Progenitor cell of endocrine pancreas (in vitro differentiated cells): Measurements from ENCODE around the gene KCNMA1. TPM values are rescaled to one million over a fixed set of nuclear protein-coding genes. Genes with fewer than 3 reads are reported as not detected.

Experiments used
- DNase-seq: peaks from one replicate; pipeline ENCODE4 v3.0.0; 2021; ENCODE audit warnings: low spot score; ENCODE audit not compliant: unreplicated experiment
- H3K27ac Mint-ChIP-seq: 2 replicates; pipeline ENCODE4 v1.8.0; 2021; ENCODE audit warnings: mild to moderate bottlenecking, moderate library complexity, mixed read lengths
- H3K27me3 Mint-ChIP-seq: 2 replicates; pipeline ENCODE4 v1.8.0; 2021; ENCODE audit warnings: mixed read lengths
- H3K36me3 Mint-ChIP-seq: 2 replicates; pipeline ENCODE4 v1.8.0; 2022; ENCODE audit warnings: mixed read lengths; ENCODE audit not compliant: insufficient read depth
- H3K4me1 Mint-ChIP-seq: 2 replicates; pipeline ENCODE4 v1.8.0; 2021; ENCODE audit warnings: low read depth, mixed read lengths
- H3K4me3 Mint-ChIP-seq: 2 replicates; pipeline ENCODE4 v1.8.0; 2021; ENCODE audit warnings: low read depth, mild to moderate bottlenecking, moderate library complexity, mixed read lengths
- H3K9me3 Mint-ChIP-seq: 2 replicates; pipeline ENCODE4 v1.8.0; 2021; ENCODE audit warnings: low read depth, mixed read lengths
- total RNA-seq: library from RNA; stranded (reverse); gene quantifications from 2 replicates; pipeline ENCODE4 v1.2.1, GENCODE V29; 2021
- TF ChIP-seq, protein P1 (sequence below): fragments of 200-600 bp; sonication (generic); IDR thresholded peaks from one replicate; pipeline ENCODE4 v1.5.0; 2021; ENCODE audit warnings: antibody characterized with exemption, mild to moderate bottlenecking; ENCODE audit not compliant: unreplicated experiment

Gene KCNMA1
- total RNA-seq, 1 donor from 2014 or later, result 5.8 TPM

GRCh38 chr10:76937181-76937600, 700.4 kb downstream of the KCNMA1 start:
- H3K27me3 Mint-ChIP-seq, result peaks cover 11% of the 10 kb centered on the region
- no peaks in the 10 kb centered on the region for H3K36me3 Mint-ChIP-seq
- no peaks in the 10 kb centered on the region for H3K9me3 Mint-ChIP-seq
- TF ChIP-seq, protein P1, sequence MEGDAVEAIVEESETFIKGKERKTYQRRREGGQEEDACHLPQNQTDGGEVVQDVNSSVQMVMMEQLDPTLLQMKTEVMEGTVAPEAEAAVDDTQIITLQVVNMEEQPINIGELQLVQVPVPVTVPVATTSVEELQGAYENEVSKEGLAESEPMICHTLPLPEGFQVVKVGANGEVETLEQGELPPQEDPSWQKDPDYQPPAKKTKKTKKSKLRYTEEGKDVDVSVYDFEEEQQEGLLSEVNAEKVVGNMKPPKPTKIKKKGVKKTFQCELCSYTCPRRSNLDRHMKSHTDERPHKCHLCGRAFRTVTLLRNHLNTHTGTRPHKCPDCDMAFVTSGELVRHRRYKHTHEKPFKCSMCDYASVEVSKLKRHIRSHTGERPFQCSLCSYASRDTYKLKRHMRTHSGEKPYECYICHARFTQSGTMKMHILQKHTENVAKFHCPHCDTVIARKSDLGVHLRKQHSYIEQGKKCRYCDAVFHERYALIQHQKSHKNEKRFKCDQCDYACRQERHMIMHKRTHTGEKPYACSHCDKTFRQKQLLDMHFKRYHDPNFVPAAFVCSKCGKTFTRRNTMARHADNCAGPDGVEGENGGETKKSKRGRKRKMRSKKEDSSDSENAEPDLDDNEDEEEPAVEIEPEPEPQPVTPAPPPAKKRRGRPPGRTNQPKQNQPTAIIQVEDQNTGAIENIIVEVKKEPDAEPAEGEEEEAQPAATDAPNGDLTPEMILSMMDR, result no peak
- H3K4me1 Mint-ChIP-seq, result peaks cover 7% of the 10 kb centered on the region
- no peak overlapping the region for H3K27ac Mint-ChIP-seq
- no peak overlapping the region for H3K4me3 Mint-ChIP-seq
- no peak for DNase-seq

GRCh38 chr10:76935941-76936613, 701.5 kb downstream of the KCNMA1 start:
- TF ChIP-seq, protein P1, result no peak
- no peak for DNase-seq
- H3K36me3 Mint-ChIP-seq, result no peaks in the 10 kb centered on the region
- H3K27me3 Mint-ChIP-seq, result peaks cover 11% of the 10 kb centered on the region
- no peaks in the 10 kb centered on the region for H3K9me3 Mint-ChIP-seq
- H3K4me1 Mint-ChIP-seq, result peaks cover 7% of the 10 kb centered on the region
- no peak overlapping the region for H3K27ac Mint-ChIP-seq
- no peak overlapping the region for H3K4me3 Mint-ChIP-seq

DNA sequence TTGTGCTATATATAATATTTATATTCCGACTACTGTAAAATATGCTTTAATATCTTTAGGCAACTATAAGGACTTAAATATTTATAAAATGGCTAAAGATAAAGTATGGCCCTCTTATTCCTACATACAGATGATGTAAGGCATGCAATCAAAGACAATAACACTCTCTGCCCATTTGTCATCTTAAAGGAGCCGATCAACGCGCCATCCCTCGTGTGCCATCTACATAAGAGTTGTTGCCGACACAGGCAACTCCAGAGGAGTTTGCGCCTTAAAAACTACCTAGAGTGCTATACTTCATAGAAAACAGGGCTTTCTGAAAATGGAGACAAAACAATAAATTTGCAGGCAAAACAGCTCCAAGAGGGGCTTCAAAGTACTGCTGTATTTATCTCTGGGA, 709.0 kb downstream of the KCNMA1 start:
- DNase-seq, result no peak
- TF ChIP-seq, protein P1, result no peak
- H3K36me3 Mint-ChIP-seq, result peaks cover 1% of the 10 kb centered on the region
- no peaks in the 10 kb centered on the region for H3K27me3 Mint-ChIP-seq
- H3K27ac Mint-ChIP-seq, result no peak overlapping the region
- H3K4me3 Mint-ChIP-seq, result no peak overlapping the region
- no peaks in the 10 kb centered on the region for H3K4me1 Mint-ChIP-seq
- peaks cover 5% of the 10 kb centered on the region for H3K9me3 Mint-ChIP-seq

- Mint-ChIP-seq H3K4me1 (peaks cover 4% of the 10 kb centered on the region), H3K9me3 (peaks cover 5% of the 10 kb centered on the region), H3K4me3 (no peak overlapping the region), H3K27me3 (no peaks in the 10 kb centered on the region), H3K27ac (no peak overlapping the region), H3K36me3 (peaks cover 1% of the 10 kb centered on the region)
- TF ChIP-seq, protein P1, result no peak
- DNase-seq, result no peak
These were observed 711.8 kb downstream of the KCNMA1 start for GRCh38 chr10:76925636-76926405.

DNA sequence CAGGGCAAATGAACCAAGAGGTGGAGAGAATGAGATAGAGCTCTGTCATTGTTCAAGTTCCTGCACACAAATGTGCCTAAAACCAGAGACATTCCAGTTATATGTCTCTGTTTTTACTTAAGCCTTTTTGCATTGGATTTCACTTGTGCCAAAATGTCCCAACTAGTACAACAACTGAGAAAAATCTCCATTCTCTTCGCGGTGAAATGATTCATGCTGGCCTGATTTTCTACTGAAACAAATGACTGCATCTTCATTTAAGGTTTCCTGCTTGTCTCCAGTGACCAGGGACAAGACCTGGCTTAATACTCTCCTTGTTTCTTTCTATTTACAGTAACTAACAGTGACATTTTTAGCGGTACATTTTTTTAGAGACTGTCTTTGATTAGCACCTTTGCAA, 714.9 kb downstream of the KCNMA1 start:
- TF ChIP-seq, protein P1, result no peak
- H3K9me3 Mint-ChIP-seq, result no peaks in the 10 kb centered on the region
- peak overlapping the region; percentile 23 for H3K27ac Mint-ChIP-seq
- no peaks in the 10 kb centered on the region for H3K27me3 Mint-ChIP-seq
- peaks cover 4% of the 10 kb centered on the region for H3K4me1 Mint-ChIP-seq
- DNase-seq, result no peak
- no peak overlapping the region for H3K4me3 Mint-ChIP-seq
- H3K36me3 Mint-ChIP-seq, result no peaks in the 10 kb centered on the region
